Endodermal cell (in vitro differentiated cells): Measurements from ENCODE around the gene MEF2A. TPM values are rescaled to one million over a fixed set of nuclear protein-coding genes. Genes with fewer than 3 reads are reported as not detected.

Experiments used
- DNase-seq: peaks from one replicate; pipeline ENCODE4 v3.0.0-alpha.2; 2017
- H3K27ac ChIP-seq: 2 replicates; pipeline ENCODE4 v1.5.1; 2013; ENCODE audit warnings: mild to moderate bottlenecking, low read depth, low read length, moderate library complexity
- H3K27me3 ChIP-seq: 2 replicates; pipeline ENCODE4 v1.6.1; 2013; ENCODE audit warnings: mild to moderate bottlenecking, low read length, moderate library complexity; ENCODE audit not compliant: insufficient read depth, control insufficient read depth, poor library complexity, severe bottlenecking
- H3K36me3 ChIP-seq: 2 replicates; pipeline ENCODE4 v1.7.0; 2013; ENCODE audit warnings: mild to moderate bottlenecking, low read length, moderate library complexity; ENCODE audit not compliant: control insufficient read depth, insufficient read depth
- H3K4me1 ChIP-seq: one replicate; pipeline ENCODE4 v1.7.0; 2013; ENCODE audit warnings: low read length; ENCODE audit not compliant: control insufficient read depth, insufficient read depth
- H3K4me3 ChIP-seq: 2 replicates; pipeline ENCODE4 v1.5.1; 2013; ENCODE audit warnings: mild to moderate bottlenecking, low read length, moderate library complexity
- H3K9ac ChIP-seq: 2 replicates; pipeline ENCODE4 v1.6.1; 2013; ENCODE audit warnings: mild to moderate bottlenecking, low read length, moderate library complexity; ENCODE audit not compliant: poor library complexity, severe bottlenecking; ENCODE audit errors: extremely low read depth
- H3K9me3 ChIP-seq: 2 replicates; pipeline ENCODE4 v1.6.1; 2013; ENCODE audit warnings: mild to moderate bottlenecking, low read length, moderate library complexity; ENCODE audit not compliant: control insufficient read depth
- H3K27ac Mint-ChIP-seq: 2 replicates; pipeline ENCODE4 v1.8.0; 2020; ENCODE audit warnings: mixed read lengths
- H3K27me3 Mint-ChIP-seq: 2 replicates; pipeline ENCODE4 v1.8.0; 2021; ENCODE audit warnings: mild to moderate bottlenecking, mixed read lengths; ENCODE audit not compliant: insufficient read depth
- H3K36me3 Mint-ChIP-seq: 2 replicates; pipeline ENCODE4 v1.8.0; 2020; ENCODE audit warnings: low read depth, mixed read lengths
- H3K4me1 Mint-ChIP-seq: 2 replicates; pipeline ENCODE4 v1.8.0; 2020; ENCODE audit warnings: mixed read lengths
- H3K4me3 Mint-ChIP-seq: 2 replicates; pipeline ENCODE4 v1.8.0; 2020; ENCODE audit warnings: mild to moderate bottlenecking, moderate library complexity, mixed read lengths
- H3K9me3 Mint-ChIP-seq: 2 replicates; pipeline ENCODE4 v1.8.0; 2020; ENCODE audit warnings: mild to moderate bottlenecking, mixed read lengths
- WGBS, 2 experiments: methylation state at CpG; one replicate each; pipeline versions ENCODE4 v1.1.5 to v1.1.7; 2013; ENCODE audit warnings: missing lambda C conversion rate in 2 of 2, mixed read lengths in 1 of 2; ENCODE audit not compliant: insufficient coverage in 1 of 2, insufficient read length in 1 of 2; 5-methylcytosine and 5-hydroxymethylcytosine counted together
- total RNA-seq, 2 donors: library from RNA; stranded (reverse); fragmentation: NEBNext Ultra II Directional in 1 of 2; extraction: Animal tissue kit (Norgen Biotek cat#: 25700) in 1 of 2; gene quantifications; 2 replicates in 1 of 2; 3 replicates in 1 of 2; pipeline ENCODE4 v1.2.1, GENCODE V29; 2021
- TF ChIP-seq, protein P1 (sequence below): fragments of 200-600 bp; sonication (generic); conservative IDR thresholded peaks from 2 replicates; pipeline ENCODE4 v1.5.0; 2021; ENCODE audit warnings: antibody characterized with exemption, mild to moderate bottlenecking

Gene MEF2A
- total RNA-seq, 2 donors from 2014 or later: 23.5 to 28.6 TPM

DNA sequence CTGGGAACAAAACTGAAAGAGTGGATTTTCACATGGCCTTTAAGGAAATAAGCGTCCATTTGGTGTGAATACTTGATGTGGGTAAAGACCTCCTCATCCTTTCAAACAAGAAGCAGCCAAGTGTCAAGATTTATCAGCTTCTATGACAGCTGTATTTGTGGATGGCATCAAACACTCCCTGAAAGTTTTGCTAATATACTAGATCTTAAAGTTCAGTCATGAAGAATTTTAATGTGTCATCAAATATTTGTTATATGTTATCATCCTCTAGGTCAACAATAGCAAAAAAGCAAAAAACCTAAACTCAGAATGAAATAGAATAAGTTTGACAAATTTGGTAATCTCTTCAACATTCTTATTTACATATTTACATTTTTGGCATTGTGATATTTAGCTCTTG is 196.5 kb downstream of the MEF2A start:
- Histone ChIP-seq H3K9ac (no peak overlapping the region), H3K4me3 (no peak overlapping the region), H3K4me1 (no peaks in the 10 kb centered on the region), H3K9me3 (no peaks in the 10 kb centered on the region), H3K27ac (no peak overlapping the region), H3K36me3 (no peaks in the 10 kb centered on the region), H3K27me3 (peaks cover 4% of the 10 kb centered on the region)
- TF ChIP-seq, protein P1, sequence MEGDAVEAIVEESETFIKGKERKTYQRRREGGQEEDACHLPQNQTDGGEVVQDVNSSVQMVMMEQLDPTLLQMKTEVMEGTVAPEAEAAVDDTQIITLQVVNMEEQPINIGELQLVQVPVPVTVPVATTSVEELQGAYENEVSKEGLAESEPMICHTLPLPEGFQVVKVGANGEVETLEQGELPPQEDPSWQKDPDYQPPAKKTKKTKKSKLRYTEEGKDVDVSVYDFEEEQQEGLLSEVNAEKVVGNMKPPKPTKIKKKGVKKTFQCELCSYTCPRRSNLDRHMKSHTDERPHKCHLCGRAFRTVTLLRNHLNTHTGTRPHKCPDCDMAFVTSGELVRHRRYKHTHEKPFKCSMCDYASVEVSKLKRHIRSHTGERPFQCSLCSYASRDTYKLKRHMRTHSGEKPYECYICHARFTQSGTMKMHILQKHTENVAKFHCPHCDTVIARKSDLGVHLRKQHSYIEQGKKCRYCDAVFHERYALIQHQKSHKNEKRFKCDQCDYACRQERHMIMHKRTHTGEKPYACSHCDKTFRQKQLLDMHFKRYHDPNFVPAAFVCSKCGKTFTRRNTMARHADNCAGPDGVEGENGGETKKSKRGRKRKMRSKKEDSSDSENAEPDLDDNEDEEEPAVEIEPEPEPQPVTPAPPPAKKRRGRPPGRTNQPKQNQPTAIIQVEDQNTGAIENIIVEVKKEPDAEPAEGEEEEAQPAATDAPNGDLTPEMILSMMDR: no peak
- no peaks in the 10 kb centered on the region for H3K36me3 Mint-ChIP-seq
- H3K4me1 Mint-ChIP-seq: peaks cover 8% of the 10 kb centered on the region
- no peaks in the 10 kb centered on the region for H3K9me3 Mint-ChIP-seq
- peaks cover 6% of the 10 kb centered on the region for H3K27me3 Mint-ChIP-seq
- H3K27ac Mint-ChIP-seq: no peak overlapping the region
- no peak overlapping the region for H3K4me3 Mint-ChIP-seq
- WGBS, 2 experiments: 86 to 92% methylated on average over 1 of the region's 1 CpG
- DNase-seq: no peak

DNA sequence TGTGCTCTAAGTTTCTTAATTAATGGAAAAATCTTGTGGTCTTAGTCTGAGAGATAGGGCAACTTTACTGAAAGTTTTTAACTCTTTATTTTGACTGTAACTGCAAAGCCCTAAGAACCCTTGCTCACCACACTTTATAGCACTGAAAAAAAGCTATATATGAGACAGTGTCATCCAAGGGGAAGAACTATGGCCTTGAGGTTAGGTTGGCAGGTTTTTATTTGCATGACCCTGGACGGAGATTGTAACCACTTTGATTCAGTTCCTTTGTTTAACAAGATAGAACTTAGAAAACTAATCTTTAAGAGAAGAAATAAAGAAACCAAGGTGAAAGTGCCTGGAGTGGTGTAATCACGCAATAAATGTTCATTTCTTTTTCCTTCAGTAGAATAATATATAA is 198.0 kb downstream of the MEF2A start:
- Histone ChIP-seq H3K4me1 (no peaks in the 10 kb centered on the region), H3K9ac (no peak overlapping the region), H3K27me3 (no peaks in the 10 kb centered on the region), H3K9me3 (no peaks in the 10 kb centered on the region), H3K36me3 (no peaks in the 10 kb centered on the region), H3K4me3 (no peak overlapping the region), H3K27ac (no peak overlapping the region)
- Mint-ChIP-seq H3K27ac (no peak overlapping the region), H3K4me3 (no peak overlapping the region), H3K36me3 (no peaks in the 10 kb centered on the region), H3K27me3 (peaks cover 2% of the 10 kb centered on the region), H3K9me3 (no peaks in the 10 kb centered on the region), H3K4me1 (peaks cover 8% of the 10 kb centered on the region)
- TF ChIP-seq, protein P1: no peak
- DNase-seq: no peak
- WGBS, 2 experiments: 80 to 100% methylated on average over 1 of the region's 2 CpGs

- no peak overlapping the region for H3K27ac Mint-ChIP-seq
- Histone ChIP-seq H3K4me3 (no peak overlapping the region), H3K4me1 (no peaks in the 10 kb centered on the region), H3K27me3 (no peaks in the 10 kb centered on the region), H3K27ac (no peak overlapping the region), H3K9me3 (no peaks in the 10 kb centered on the region), H3K36me3 (no peaks in the 10 kb centered on the region), H3K9ac (no peak overlapping the region)
- TF ChIP-seq, protein P1: no peak
- no peak for DNase-seq
- H3K9me3 Mint-ChIP-seq: no peaks in the 10 kb centered on the region
- no peaks in the 10 kb centered on the region for H3K36me3 Mint-ChIP-seq
- no peak overlapping the region for H3K4me3 Mint-ChIP-seq
- H3K4me1 Mint-ChIP-seq: peaks cover 8% of the 10 kb centered on the region
- peaks cover 2% of the 10 kb centered on the region for H3K27me3 Mint-ChIP-seq
- 64% methylated on average over 1 of the region's 3 CpGs; no CpG with 5 or more reads in 1 of the 2 experiments for WGBS, 2 experiments
Measured at GRCh38 chr15:99764522-99764921, 198.7 kb downstream of the MEF2A start.

Other genes starting within 250 kb of the MEF2A start
- gene LYSMD4, start 167.5 kb downstream of the MEF2A start, total RNA-seq: 10 to 100 TPM in 1 of 2 donors, 1 to 10 TPM in 1; 8.9 to 12.6 TPM